ENCODE data around the gene SLC15A5.

DNA sequence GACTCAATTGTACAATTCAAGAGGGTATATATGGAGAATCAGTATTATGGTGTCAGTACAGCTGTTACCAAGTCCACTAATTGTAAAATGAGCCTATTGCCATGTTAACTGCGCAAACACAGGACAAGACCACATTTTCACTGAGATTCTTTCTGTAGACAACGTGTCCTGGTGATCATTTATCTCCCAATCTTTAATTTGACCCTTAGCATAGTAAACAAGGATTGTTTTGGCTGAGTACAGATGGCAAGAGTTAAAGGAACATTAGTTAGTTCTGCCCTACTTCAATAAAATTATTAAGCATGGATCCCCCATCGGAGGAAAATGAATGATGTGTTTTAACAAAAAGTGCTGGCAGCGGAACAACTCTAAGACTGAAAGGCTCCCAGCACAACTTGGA, 36.1 kb downstream of the SLC15A5 start:
- TF ChIP-seq, protein P1, sequence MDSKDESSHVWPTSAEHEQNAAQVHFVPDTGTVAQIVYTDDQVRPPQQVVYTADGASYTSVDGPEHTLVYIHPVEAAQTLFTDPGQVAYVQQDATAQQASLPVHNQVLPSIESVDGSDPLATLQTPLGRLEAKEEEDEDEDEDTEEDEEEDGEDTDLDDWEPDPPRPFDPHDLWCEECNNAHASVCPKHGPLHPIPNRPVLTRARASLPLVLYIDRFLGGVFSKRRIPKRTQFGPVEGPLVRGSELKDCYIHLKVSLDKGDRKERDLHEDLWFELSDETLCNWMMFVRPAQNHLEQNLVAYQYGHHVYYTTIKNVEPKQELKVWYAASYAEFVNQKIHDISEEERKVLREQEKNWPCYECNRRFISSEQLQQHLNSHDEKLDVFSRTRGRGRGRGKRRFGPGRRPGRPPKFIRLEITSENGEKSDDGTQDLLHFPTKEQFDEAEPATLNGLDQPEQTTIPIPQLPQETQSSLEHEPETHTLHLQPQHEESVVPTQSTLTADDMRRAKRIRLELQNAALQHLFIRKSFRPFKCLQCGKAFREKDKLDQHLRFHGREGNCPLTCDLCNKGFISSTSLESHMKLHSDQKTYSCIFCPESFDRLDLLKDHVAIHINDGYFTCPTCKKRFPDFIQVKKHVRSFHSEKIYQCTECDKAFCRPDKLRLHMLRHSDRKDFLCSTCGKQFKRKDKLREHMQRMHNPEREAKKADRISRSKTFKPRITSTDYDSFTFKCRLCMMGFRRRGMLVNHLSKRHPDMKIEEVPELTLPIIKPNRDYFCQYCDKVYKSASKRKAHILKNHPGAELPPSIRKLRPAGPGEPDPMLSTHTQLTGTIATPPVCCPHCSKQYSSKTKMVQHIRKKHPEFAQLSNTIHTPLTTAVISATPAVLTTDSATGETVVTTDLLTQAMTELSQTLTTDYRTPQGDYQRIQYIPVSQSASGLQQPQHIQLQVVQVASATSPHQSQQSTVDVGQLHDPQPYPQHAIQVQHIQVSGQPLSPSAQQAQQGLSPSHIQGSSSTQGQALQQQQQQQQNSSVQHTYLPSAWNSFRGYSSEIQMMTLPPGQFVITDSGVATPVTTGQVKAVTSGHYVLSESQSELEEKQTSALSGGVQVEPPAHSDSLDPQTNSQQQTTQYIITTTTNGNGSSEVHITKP (tag by site-specific recombination; IDR thresholded peaks at IDR 0.05) = no peak
- TF ChIP-seq, protein P2, sequence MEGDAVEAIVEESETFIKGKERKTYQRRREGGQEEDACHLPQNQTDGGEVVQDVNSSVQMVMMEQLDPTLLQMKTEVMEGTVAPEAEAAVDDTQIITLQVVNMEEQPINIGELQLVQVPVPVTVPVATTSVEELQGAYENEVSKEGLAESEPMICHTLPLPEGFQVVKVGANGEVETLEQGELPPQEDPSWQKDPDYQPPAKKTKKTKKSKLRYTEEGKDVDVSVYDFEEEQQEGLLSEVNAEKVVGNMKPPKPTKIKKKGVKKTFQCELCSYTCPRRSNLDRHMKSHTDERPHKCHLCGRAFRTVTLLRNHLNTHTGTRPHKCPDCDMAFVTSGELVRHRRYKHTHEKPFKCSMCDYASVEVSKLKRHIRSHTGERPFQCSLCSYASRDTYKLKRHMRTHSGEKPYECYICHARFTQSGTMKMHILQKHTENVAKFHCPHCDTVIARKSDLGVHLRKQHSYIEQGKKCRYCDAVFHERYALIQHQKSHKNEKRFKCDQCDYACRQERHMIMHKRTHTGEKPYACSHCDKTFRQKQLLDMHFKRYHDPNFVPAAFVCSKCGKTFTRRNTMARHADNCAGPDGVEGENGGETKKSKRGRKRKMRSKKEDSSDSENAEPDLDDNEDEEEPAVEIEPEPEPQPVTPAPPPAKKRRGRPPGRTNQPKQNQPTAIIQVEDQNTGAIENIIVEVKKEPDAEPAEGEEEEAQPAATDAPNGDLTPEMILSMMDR (tag by site-specific recombination; IDR thresholded peaks at IDR 0.05) = no peak
- TF ChIP-seq ZNF791 (tag by site-specific recombination; IDR thresholded peaks at IDR 0.05) (no peak), ZNF747 (tag by site-specific recombination; IDR thresholded peaks at IDR 0.05) (no peak), ZNF274 (IDR thresholded peaks at IDR 0.05; ENCODE audit: low read length) (no peak), ZNF274 (tag by site-specific recombination; IDR thresholded peaks at IDR 0.05; ENCODE audit: borderline replicate concordance) (no peak)
- TF ChIP-seq, protein P3, sequence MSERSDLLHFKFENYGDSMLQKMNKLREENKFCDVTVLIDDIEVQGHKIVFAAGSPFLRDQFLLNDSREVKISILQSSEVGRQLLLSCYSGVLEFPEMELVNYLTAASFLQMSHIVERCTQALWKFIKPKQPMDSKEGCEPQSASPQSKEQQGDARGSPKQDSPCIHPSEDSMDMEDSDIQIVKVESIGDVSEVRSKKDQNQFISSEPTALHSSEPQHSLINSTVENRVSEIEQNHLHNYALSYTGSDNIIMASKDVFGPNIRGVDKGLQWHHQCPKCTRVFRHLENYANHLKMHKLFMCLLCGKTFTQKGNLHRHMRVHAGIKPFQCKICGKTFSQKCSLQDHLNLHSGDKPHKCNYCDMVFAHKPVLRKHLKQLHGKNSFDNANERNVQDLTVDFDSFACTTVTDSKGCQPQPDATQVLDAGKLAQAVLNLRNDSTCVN (tag by site-specific recombination; optimal IDR thresholded peaks at IDR 0.05) = no peak
